HepG2 (cell line): Measurements from ENCODE around the gene GPR31. TPM values are rescaled to one million over a fixed set of nuclear protein-coding genes. Genes with fewer than 3 reads are reported as not detected.

ENCODE experiments used
- ATAC-seq: fragments of 200-7000 bp; cut with Tn5 transposase; 3 replicates; pipeline ENCODE4 v1.9.1; 2020; ENCODE audit warnings: mild to moderate bottlenecking, moderate library complexity
- BruUV-seq: library from RNA; stranded (reverse); fragments of 400-500 nt; replicated peaks from 2 replicates; lab custom pipeline; 2021; lab: Mats Ljungman, UMichigan
- CTCF ChIA-PET: fragments of 300-600 bp; formaldehyde crosslinking; extraction: SDS; loops from one replicate; lab custom pipeline; 2021; ENCODE audit warnings: low total read pairs, inconsistent platforms, low intra/inter-chr PET ratio; lab: Yijun Ruan, JAX
- POLR2A ChIA-PET: fragments of 350-600 bp; sonication (Branson Sonifier 250); formaldehyde crosslinking; loops from one replicate; lab custom pipeline; 2020; ENCODE audit warnings: antibody characterized with exemption, inconsistent platforms; lab: Yijun Ruan, JAX
- DNase-seq: peaks from one replicate; pipeline ENCODE4 v3.0.0-alpha.2; 2015; ENCODE audit warnings: low spot score
- FAIRE-seq: peaks from 3 replicates; lab custom pipeline; 2011; peaks lifted over from hg19 to GRCh38; lab: Jason Lieb, UNC
- H2AFZ ChIP-seq: one replicate; pipeline ENCODE4 v1.6.1; 2011; ENCODE audit warnings: low read length, inconsistent platforms
- H3K27ac ChIP-seq: fragments of 300-600 bp; 3 replicates; pipeline ENCODE4 v1.8.0; 2011; ENCODE audit warnings: mixed run types, mild to moderate bottlenecking, mixed read lengths, low read length, inconsistent platforms; ENCODE audit not compliant: insufficient read depth; ENCODE audit errors: extremely low read length
- H3K27me3 ChIP-seq, 2 experiments: fragments of 200-600 bp in 1 of 2; 2 replicates in 1 of 2; 3 replicates in 1 of 2; pipeline versions ENCODE4 v1.6.0 to v1.8.0; 2011; ENCODE audit warnings: low read length in 2 of 2, mild to moderate bottlenecking in 2 of 2, moderate library complexity in 2 of 2, inconsistent platforms in 1 of 2; ENCODE audit not compliant: insufficient read depth in 2 of 2, control insufficient read depth in 1 of 2
- H3K36me3 ChIP-seq, 2 experiments: fragments of 200-600 bp in 1 of 2; replicated peaks in 1 of 2; 2 replicates in 1 of 2; 3 replicates in 1 of 2; pipeline versions ENCODE4 v1.5.1 to v1.8.0; 2011; ENCODE audit warnings: low read length in 2 of 2, inconsistent platforms in 1 of 2; ENCODE audit not compliant: insufficient read depth in 2 of 2, control insufficient read depth in 1 of 2
- H3K4me1 ChIP-seq: 2 replicates; pipeline ENCODE4 v1.5.1; 2012; ENCODE audit warnings: low read length, inconsistent platforms; ENCODE audit not compliant: insufficient read depth
- H3K4me2 ChIP-seq: 2 replicates; pipeline ENCODE4 v1.6.0; 2011; ENCODE audit warnings: low read depth, low read length, inconsistent platforms
- H3K4me3 ChIP-seq, 3 experiments: fragments of 200-600 bp in 1 of 3; sonication (generic), shearing (Covaris generic) in 1 of 3; replicated peaks in 1 of 3; 2 replicates each; pipeline ENCODE4 v1.5.1; 2011 to 2016; ENCODE audit warnings: low read length in 3 of 3, inconsistent platforms in 2 of 3, low read depth in 2 of 3, mild to moderate bottlenecking in 2 of 3, control low read depth in 1 of 3, mixed read lengths in 1 of 3; ENCODE audit not compliant: insufficient read depth in 1 of 3
- H3K79me2 ChIP-seq: one replicate; pipeline ENCODE4 v1.6.1; 2011; ENCODE audit warnings: low read length, inconsistent platforms; ENCODE audit not compliant: insufficient read depth
- H3K9ac ChIP-seq: 2 replicates; pipeline ENCODE4 v1.6.0; 2011; ENCODE audit warnings: mild to moderate bottlenecking, low read depth, low read length, inconsistent platforms; ENCODE audit not compliant: insufficient read depth
- H3K9me3 ChIP-seq: 2 replicates; pipeline ENCODE4 v1.5.1; 2012; ENCODE audit warnings: mild to moderate bottlenecking, low read length
- H4K20me1 ChIP-seq: 2 replicates; pipeline ENCODE4 v1.6.0; 2011; ENCODE audit warnings: inconsistent platforms, mild to moderate bottlenecking, low read length, moderate library complexity; ENCODE audit not compliant: insufficient read depth
- CENPX ChIP-seq: sonication (generic); formaldehyde crosslinking; IDR thresholded peaks from 2 replicates; pipeline ENCODE4 v1.9.0; 2021; ENCODE audit warnings: mild to moderate bottlenecking, missing genetic modification reagents, moderate library complexity
- DZIP1 ChIP-seq: sonication (generic); formaldehyde crosslinking; IDR thresholded peaks from 2 replicates; pipeline ENCODE4 v1.5.0; 2020; ENCODE audit warnings: mild to moderate bottlenecking, missing genetic modification reagents
- GATAD2A ChIP-seq: IDR thresholded peaks from 2 replicates; pipeline ENCODE4 v1.6.1; 2016
- KAT7 ChIP-seq: IDR thresholded peaks from 2 replicates; pipeline ENCODE4 v1.6.1; 2018; ENCODE audit warnings: borderline replicate concordance, missing compliant biosample characterization
- MED8 ChIP-seq: sonication (generic); formaldehyde crosslinking; IDR thresholded peaks from 2 replicates; pipeline ENCODE4 v1.8.1; 2023; ENCODE audit warnings: mild to moderate bottlenecking, missing genetic modification reagents; ENCODE audit not compliant: insufficient replicate concordance
- NPAS2 ChIP-seq: sonication (generic); formaldehyde crosslinking; IDR thresholded peaks from 2 replicates; pipeline ENCODE4 v1.8.0; 2022; ENCODE audit warnings: mild to moderate bottlenecking, missing genetic modification reagents, borderline replicate concordance
- PITX1 ChIP-seq: sonication (generic); formaldehyde crosslinking; IDR thresholded peaks from 2 replicates; pipeline ENCODE4 v1.5.1; 2020; ENCODE audit warnings: mild to moderate bottlenecking, missing genetic modification reagents
- THAP7 ChIP-seq: sonication (generic); formaldehyde crosslinking; IDR thresholded peaks from 2 replicates; pipeline ENCODE4 v1.8.1; 2023; ENCODE audit warnings: mild to moderate bottlenecking, missing genetic modification reagents
- ZFAT ChIP-seq: sonication (generic); formaldehyde crosslinking; conservative IDR thresholded peaks from 2 replicates; pipeline ENCODE4 v1.8.1; 2023; ENCODE audit warnings: missing genetic modification reagents, inconsistent platforms
- ZFP41 ChIP-seq: sonication (generic); formaldehyde crosslinking; IDR thresholded peaks from 2 replicates; pipeline ENCODE4 v1.4.0; 2020; ENCODE audit warnings: mild to moderate bottlenecking, missing genetic modification reagents, borderline replicate concordance
- ZNF101 ChIP-seq: sonication (generic); formaldehyde crosslinking; IDR thresholded peaks from 2 replicates; pipeline ENCODE4 v1.4.0; 2020; ENCODE audit warnings: mild to moderate bottlenecking, low read depth, missing genetic modification reagents, borderline replicate concordance
- ZSCAN22 ChIP-seq: sonication (generic); formaldehyde crosslinking; IDR thresholded peaks from 2 replicates; pipeline ENCODE4 v1.4.0; 2020; ENCODE audit warnings: mild to moderate bottlenecking, missing genetic modification reagents
- WGBS: methylation state at CpG from one replicate; pipeline ENCODE4 v1.1.6; 2017; ENCODE audit warnings: low lambda C conversion rate; 5-methylcytosine and 5-hydroxymethylcytosine counted together
- in situ Hi-C: cut with HindIII; loops from 2 replicates; pipeline ENCODE4 v1.10.0; 2017; ENCODE audit warnings: low pct_unique_long_range_greater_than_20kb; ENCODE audit not compliant: extremely low pct_ligation_motif_present
- intact Hi-C: fragments of 100-400 bp; cut with micrococcal nuclease; formaldehyde crosslinking; loops from one replicate; pipeline ENCODE4 v1.10.0; 2022; ENCODE audit not compliant: unreplicated experiment
- polyA plus RNA-seq, 8 experiments: library from polyadenylated mRNA; depleted of rRNA in 3 of 8; stranded (reverse) in 7 of 8; unstranded in 1 of 8; fragments of >200 nt; fragmentation: Illumina TruSeq in 4 of 8; extraction: Trizol in 4 of 8; gene quantifications; 2 replicates each; pipeline versions ENCODE4 v1.2.1 to v1.2.3, GENCODE V29; 2011 to 2016; ENCODE audit warnings: low read depth in 4 of 8, missing spikeins in 1 of 8, mixed read lengths in 1 of 8; ENCODE audit not compliant: insufficient read depth in 1 of 8
- total RNA-seq, 5 experiments: library from RNA; depleted of rRNA; stranded (reverse); fragments of >200 nt; fragmentation: Illumina TruSeq; extraction: Trizol; gene quantifications; 2 replicates each; pipeline ENCODE4 v1.2.3, GENCODE V29; 2016; ENCODE audit warnings: low read depth in 1 of 5
- TF ChIP-seq, protein P1 (sequence below): sonication (generic); formaldehyde crosslinking; IDR thresholded peaks from 2 replicates; pipeline ENCODE4 v1.9.0; 2021; ENCODE audit warnings: missing genetic modification reagents, borderline replicate concordance
- TF ChIP-seq, protein P2 (sequence below): sonication (generic); formaldehyde crosslinking; IDR thresholded peaks from 2 replicates; pipeline ENCODE4 v1.4.0; 2020; ENCODE audit warnings: missing genetic modification reagents

GPR31 gene
- total and polyA plus RNA-seq, 2 of the 13 experiments (the other 11 are each of a cell fraction or from before 2014, with no cell fraction given): not detected

GRCh38 chr6:167163476-167164011, 5.8 kb upstream of the GPR31 start:
- ATAC-seq (no peak), DNase-seq (no peak), FAIRE-seq (no peak)
- Histone ChIP-seq H2AFZ (no peak overlapping the region), H3K9ac (no peak overlapping the region), H3K27me3 (peaks cover 1 to 46% of the 10 kb centered on the region in 2 experiments; a peak in 4 of 5 replicates), H3K79me2 (no peaks in the 10 kb centered on the region), H4K20me1 (no peaks in the 10 kb centered on the region), H3K4me1 (peaks cover 17% of the 10 kb centered on the region), H3K9me3 (no peaks in the 10 kb centered on the region), H3K4me2 (no peak overlapping the region), H3K27ac (no peak overlapping the region), H3K36me3 (no peaks in the 10 kb centered on the region), H3K4me3 (no peak overlapping the region)
- ChIA-PET POLR2A (no interaction called here), CTCF (no interaction called here)
- intact Hi-C loops: no loop called here
- in situ Hi-C loops: no loop called here
- BruUV-seq: no TSS peak
- 48% methylated on average over 9 of the region's 9 CpGs for WGBS
- TF ChIP-seq NPAS2 (no peak), ZNF101 (CRISPR knock-in tag) (no peak), MED8 (CRISPR knock-in tag) (no peak), ZFAT (CRISPR knock-in tag) (no peak), ZSCAN22 (CRISPR knock-in tag) (no peak), KAT7 (no peak), DZIP1 (CRISPR knock-in tag) (no peak), THAP7 (CRISPR knock-in tag) (no peak), GATAD2A (no peak), ZFP41 (CRISPR knock-in tag) (no peak), PITX1 (CRISPR knock-in tag) (no peak), CENPX (CRISPR knock-in tag) (no peak)
- TF ChIP-seq, protein P1, sequence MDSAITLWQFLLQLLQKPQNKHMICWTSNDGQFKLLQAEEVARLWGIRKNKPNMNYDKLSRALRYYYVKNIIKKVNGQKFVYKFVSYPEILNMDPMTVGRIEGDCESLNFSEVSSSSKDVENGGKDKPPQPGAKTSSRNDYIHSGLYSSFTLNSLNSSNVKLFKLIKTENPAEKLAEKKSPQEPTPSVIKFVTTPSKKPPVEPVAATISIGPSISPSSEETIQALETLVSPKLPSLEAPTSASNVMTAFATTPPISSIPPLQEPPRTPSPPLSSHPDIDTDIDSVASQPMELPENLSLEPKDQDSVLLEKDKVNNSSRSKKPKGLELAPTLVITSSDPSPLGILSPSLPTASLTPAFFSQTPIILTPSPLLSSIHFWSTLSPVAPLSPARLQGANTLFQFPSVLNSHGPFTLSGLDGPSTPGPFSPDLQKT (CRISPR knock-in tag): no peak
- TF ChIP-seq, protein P2, sequence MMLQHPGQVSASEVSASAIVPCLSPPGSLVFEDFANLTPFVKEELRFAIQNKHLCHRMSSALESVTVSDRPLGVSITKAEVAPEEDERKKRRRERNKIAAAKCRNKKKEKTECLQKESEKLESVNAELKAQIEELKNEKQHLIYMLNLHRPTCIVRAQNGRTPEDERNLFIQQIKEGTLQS (CRISPR knock-in tag): no peak
